HepG2 (cell line): Measurements from ENCODE around the gene UGP2. TPM values are rescaled to one million over a fixed set of nuclear protein-coding genes. Genes with fewer than 3 reads are reported as not detected.
A peak's percentile ranks its signal among the peaks of the same experiment; 100 is the strongest.

ENCODE experiments used
- EZH2 ChIP-seq: conservative IDR thresholded peaks from 2 replicates; pipeline ENCODE4 v1.6.1; 2012; ENCODE audit warnings: mild to moderate bottlenecking, low read depth, low read length, moderate library complexity
- HNRNPH1 ChIP-seq: fragments of 200-400 bp; formaldehyde crosslinking; optimal IDR thresholded peaks from 2 replicates; pipeline ENCODE3; 2017; ENCODE audit warnings: mild to moderate bottlenecking, low read depth, low read length
- NR2C2 ChIP-seq: sonication (generic); formaldehyde crosslinking; IDR thresholded peaks from 2 replicates; pipeline ENCODE4 v1.4.0; 2020; ENCODE audit warnings: missing genetic modification reagents, mild to moderate bottlenecking, moderate library complexity, borderline replicate concordance
- ZNF124 ChIP-seq: sonication (generic); formaldehyde crosslinking; IDR thresholded peaks from 2 replicates; pipeline ENCODE4 v1.4.0; 2020; ENCODE audit warnings: missing genetic modification reagents
- ZNF234 ChIP-seq: sonication (generic); formaldehyde crosslinking; conservative IDR thresholded peaks from 2 replicates; pipeline ENCODE4 v1.5.1; 2020; ENCODE audit warnings: mild to moderate bottlenecking, missing genetic modification reagents
- ZNF547 ChIP-seq: sonication (generic); formaldehyde crosslinking; IDR thresholded peaks from 2 replicates; pipeline ENCODE4 v1.5.1; 2020; ENCODE audit warnings: mild to moderate bottlenecking, missing genetic modification reagents
- ZNF552 ChIP-seq: sonication (generic); formaldehyde crosslinking; IDR thresholded peaks from 2 replicates; pipeline ENCODE4 v1.9.0; 2022; ENCODE audit warnings: missing genetic modification reagents, mild to moderate bottlenecking, borderline replicate concordance
- ZNF616 ChIP-seq: sonication (generic); formaldehyde crosslinking; IDR thresholded peaks from 2 replicates; pipeline ENCODE4 v1.5.0; 2020; ENCODE audit warnings: low read depth, mild to moderate bottlenecking, missing genetic modification reagents
- polyA plus RNA-seq, 8 experiments: library from polyadenylated mRNA; depleted of rRNA in 3 of 8; stranded (reverse) in 7 of 8; unstranded in 1 of 8; fragments of >200 nt; fragmentation: Illumina TruSeq in 4 of 8; extraction: Trizol in 4 of 8; gene quantifications; 2 replicates each; pipeline versions ENCODE4 v1.2.1 to v1.2.3, GENCODE V29; 2011 to 2016; ENCODE audit warnings: low read depth in 4 of 8, missing spikeins in 1 of 8, mixed read lengths in 1 of 8; ENCODE audit not compliant: insufficient read depth in 1 of 8
- total RNA-seq, 5 experiments: library from RNA; depleted of rRNA; stranded (reverse); fragments of >200 nt; fragmentation: Illumina TruSeq; extraction: Trizol; gene quantifications; 2 replicates each; pipeline ENCODE4 v1.2.3, GENCODE V29; 2016; ENCODE audit warnings: low read depth in 1 of 5
- TF ChIP-seq, protein P1 (sequence below): sonication (generic); formaldehyde crosslinking; IDR thresholded peaks from 2 replicates; pipeline ENCODE4 v1.5.0; 2020; ENCODE audit warnings: mild to moderate bottlenecking, missing genetic modification reagents
- TF ChIP-seq, protein P2 (sequence below): sonication (generic); formaldehyde crosslinking; IDR thresholded peaks from 2 replicates; pipeline ENCODE4 v1.5.1; 2020; ENCODE audit warnings: missing genetic modification reagents, mild to moderate bottlenecking, borderline replicate concordance
- TF ChIP-seq, protein P3 (sequence below): sonication (generic); formaldehyde crosslinking; IDR thresholded peaks from 2 replicates; pipeline ENCODE4 v1.4.0; 2020; ENCODE audit warnings: missing genetic modification reagents
- TF ChIP-seq, protein P4 (sequence below): sonication (generic); formaldehyde crosslinking; IDR thresholded peaks from 2 replicates; pipeline ENCODE4 v1.4.0; 2020; ENCODE audit warnings: missing genetic modification reagents

Gene UGP2
- total and polyA plus RNA-seq, 2 of the 13 experiments (the other 11 are each of a cell fraction or from before 2014, with no cell fraction given): 96.0 to 134 TPM

DNA sequence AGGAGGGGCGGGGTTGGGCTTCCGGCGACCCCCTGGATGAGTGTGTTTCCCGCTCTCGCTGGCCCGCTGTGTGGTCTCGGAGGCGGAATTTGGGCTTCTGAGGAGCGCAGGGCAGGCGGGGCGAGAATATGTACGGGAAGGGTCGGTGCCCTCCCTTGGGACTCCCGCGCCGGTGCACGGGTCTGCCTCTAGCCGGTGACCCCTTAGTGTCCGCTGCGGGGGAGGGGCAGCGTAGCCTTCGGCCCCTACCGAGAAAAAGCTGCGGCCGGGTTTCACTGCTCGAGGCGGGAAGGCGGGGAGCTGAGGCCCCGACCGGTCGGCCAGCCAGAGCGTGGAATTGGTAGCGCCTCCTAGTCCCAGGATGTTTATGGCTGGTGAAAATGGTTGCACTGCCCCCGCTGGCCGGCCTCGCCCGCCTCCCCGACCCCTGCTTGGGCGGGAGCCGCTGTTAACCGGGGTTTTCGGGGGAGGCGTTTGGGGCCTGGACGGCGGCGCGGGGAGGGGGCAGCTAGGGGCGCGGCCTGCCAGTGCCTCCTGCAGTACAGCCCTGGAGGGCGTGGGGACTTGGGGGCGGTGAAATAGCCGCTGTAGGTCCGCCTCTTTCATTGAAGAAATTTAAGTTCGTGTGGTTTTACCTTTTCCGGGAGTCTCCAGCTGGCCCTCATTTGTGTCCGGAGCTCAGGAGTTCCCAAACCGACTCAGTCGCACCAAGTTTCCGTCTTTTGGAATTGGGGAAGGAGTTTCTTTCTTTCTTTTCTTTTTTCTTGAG, at the start of gene UGP2 (continued):
- TF ChIP-seq, protein P1, sequence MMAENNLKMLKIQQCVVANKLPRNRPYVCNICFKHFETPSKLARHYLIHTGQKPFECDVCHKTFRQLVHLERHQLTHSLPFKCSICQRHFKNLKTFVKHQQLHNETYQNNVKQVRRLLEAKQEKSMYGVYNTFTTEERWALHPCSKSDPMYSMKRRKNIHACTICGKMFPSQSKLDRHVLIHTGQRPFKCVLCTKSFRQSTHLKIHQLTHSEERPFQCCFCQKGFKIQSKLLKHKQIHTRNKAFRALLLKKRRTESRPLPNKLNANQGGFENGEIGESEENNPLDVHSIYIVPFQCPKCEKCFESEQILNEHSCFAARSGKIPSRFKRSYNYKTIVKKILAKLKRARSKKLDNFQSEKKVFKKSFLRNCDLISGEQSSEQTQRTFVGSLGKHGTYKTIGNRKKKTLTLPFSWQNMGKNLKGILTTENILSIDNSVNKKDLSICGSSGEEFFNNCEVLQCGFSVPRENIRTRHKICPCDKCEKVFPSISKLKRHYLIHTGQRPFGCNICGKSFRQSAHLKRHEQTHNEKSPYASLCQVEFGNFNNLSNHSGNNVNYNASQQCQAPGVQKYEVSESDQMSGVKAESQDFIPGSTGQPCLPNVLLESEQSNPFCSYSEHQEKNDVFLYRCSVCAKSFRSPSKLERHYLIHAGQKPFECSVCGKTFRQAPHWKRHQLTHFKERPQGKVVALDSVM: peak; percentile 69
- TF ChIP-seq ZNF547 (CRISPR knock-in tag) (peak; percentile 45), ZNF234 (no peak), EZH2 (no peak), ZNF616 (0 out of 2 replicates have a peak, but pooled peaks have one; percentile 7), ZNF552 (CRISPR knock-in tag) (0 out of 2 replicates have a peak, but pooled peaks have one; percentile 62), NR2C2 (CRISPR knock-in tag) (peak; percentile 36; the same call in 1 of the 2 replicates), ZNF124 (CRISPR knock-in tag) (peak; percentile 39; the same call in 1 of the 2 replicates), HNRNPH1 (no peak)
- TF ChIP-seq, protein P2, sequence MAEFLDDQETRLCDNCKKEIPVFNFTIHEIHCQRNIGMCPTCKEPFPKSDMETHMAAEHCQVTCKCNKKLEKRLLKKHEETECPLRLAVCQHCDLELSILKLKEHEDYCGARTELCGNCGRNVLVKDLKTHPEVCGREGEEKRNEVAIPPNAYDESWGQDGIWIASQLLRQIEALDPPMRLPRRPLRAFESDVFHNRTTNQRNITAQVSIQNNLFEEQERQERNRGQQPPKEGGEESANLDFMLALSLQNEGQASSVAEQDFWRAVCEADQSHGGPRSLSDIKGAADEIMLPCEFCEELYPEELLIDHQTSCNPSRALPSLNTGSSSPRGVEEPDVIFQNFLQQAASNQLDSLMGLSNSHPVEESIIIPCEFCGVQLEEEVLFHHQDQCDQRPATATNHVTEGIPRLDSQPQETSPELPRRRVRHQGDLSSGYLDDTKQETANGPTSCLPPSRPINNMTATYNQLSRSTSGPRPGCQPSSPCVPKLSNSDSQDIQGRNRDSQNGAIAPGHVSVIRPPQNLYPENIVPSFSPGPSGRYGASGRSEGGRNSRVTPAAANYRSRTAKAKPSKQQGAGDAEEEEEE (CRISPR knock-in tag): no peak; the same call in 1 of the 2 replicates
- TF ChIP-seq, protein P3, sequence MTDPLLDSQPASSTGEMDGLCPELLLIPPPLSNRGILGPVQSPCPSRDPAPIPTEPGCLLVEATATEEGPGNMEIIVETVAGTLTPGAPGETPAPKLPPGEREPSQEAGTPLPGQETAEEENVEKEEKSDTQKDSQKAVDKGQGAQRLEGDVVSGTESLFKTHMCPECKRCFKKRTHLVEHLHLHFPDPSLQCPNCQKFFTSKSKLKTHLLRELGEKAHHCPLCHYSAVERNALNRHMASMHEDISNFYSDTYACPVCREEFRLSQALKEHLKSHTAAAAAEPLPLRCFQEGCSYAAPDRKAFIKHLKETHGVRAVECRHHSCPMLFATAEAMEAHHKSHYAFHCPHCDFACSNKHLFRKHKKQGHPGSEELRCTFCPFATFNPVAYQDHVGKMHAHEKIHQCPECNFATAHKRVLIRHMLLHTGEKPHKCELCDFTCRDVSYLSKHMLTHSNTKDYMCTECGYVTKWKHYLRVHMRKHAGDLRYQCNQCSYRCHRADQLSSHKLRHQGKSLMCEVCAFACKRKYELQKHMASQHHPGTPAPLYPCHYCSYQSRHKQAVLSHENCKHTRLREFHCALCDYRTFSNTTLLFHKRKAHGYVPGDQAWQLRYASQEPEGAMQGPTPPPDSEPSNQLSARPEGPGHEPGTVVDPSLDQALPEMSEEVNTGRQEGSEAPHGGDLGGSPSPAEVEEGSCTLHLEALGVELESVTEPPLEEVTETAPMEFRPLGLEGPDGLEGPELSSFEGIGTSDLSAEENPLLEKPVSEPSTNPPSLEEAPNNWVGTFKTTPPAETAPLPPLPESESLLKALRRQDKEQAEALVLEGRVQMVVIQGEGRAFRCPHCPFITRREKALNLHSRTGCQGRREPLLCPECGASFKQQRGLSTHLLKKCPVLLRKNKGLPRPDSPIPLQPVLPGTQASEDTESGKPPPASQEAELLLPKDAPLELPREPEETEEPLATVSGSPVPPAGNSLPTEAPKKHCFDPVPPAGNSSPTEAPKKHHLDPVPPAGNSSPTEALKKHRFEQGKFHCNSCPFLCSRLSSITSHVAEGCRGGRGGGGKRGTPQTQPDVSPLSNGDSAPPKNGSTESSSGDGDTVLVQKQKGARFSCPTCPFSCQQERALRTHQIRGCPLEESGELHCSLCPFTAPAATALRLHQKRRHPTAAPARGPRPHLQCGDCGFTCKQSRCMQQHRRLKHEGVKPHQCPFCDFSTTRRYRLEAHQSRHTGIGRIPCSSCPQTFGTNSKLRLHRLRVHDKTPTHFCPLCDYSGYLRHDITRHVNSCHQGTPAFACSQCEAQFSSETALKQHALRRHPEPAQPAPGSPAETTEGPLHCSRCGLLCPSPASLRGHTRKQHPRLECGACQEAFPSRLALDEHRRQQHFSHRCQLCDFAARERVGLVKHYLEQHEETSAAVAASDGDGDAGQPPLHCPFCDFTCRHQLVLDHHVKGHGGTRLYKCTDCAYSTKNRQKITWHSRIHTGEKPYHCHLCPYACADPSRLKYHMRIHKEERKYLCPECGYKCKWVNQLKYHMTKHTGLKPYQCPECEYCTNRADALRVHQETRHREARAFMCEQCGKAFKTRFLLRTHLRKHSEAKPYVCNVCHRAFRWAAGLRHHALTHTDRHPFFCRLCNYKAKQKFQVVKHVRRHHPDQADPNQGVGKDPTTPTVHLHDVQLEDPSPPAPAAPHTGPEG (CRISPR knock-in tag): no peak; the same call in 1 of the 2 replicates
- TF ChIP-seq, protein P4, sequence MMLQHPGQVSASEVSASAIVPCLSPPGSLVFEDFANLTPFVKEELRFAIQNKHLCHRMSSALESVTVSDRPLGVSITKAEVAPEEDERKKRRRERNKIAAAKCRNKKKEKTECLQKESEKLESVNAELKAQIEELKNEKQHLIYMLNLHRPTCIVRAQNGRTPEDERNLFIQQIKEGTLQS (CRISPR knock-in tag): no peak
- TF ChIP-seq, all 625 proteins: peak for 295
